Kidney (tissue), 14 donors: ENCODE data around the gene HLA-A. TPM values are rescaled to one million over a fixed set of nuclear protein-coding genes. Genes with fewer than 3 reads are reported as not detected.

Experiments used
- DNase-seq, 5 donors: peaks; one replicate each; pipeline ENCODE4 v3.0.0-alpha.2; 2013 to 2020
- FAIRE-seq: peaks from 2 replicates; lab custom pipeline; 2012; peaks lifted over from hg19 to GRCh38; lab: Jason Lieb, UNC
- H3K27ac ChIP-seq, 2 donors: one replicate each; pipeline ENCODE4 v1.7.0; 2013; ENCODE audit warnings: low read depth in 2 of 2, low read length in 2 of 2, inconsistent platforms in 1 of 2
- H3K27me3 ChIP-seq: one replicate; pipeline ENCODE4 v1.7.1; 2013; ENCODE audit warnings: low read length, inconsistent platforms; ENCODE audit not compliant: control insufficient read depth, insufficient read depth
- H3K36me3 ChIP-seq, 3 donors: one replicate each; pipeline versions ENCODE4 v1.7.0 to v1.7.1; 2013; ENCODE audit warnings: low read length in 3 of 3, control low read depth in 1 of 3, inconsistent platforms in 1 of 3; ENCODE audit not compliant: insufficient read depth in 3 of 3, control insufficient read depth in 2 of 3
- H3K4me1 ChIP-seq, 3 donors: one replicate each; pipeline versions ENCODE4 v1.7.0 to v1.7.1; 2013; ENCODE audit warnings: low read length in 3 of 3, inconsistent platforms in 1 of 3, low read depth in 1 of 3; ENCODE audit not compliant: control insufficient read depth in 2 of 3, insufficient read depth in 2 of 3
- H3K4me3 ChIP-seq, 3 donors: one replicate each; pipeline versions ENCODE4 v1.7.0 to v1.8.1; 2013; ENCODE audit warnings: low read length in 3 of 3, control low read depth in 1 of 3, inconsistent platforms in 1 of 3
- H3K9ac ChIP-seq, 3 donors: one replicate each; pipeline versions ENCODE4 v1.7.0 to v1.7.1; 2013; ENCODE audit warnings: low read length in 3 of 3, control low read depth in 1 of 3, inconsistent platforms in 1 of 3
- H3K9me3 ChIP-seq, 3 donors: one replicate each; pipeline versions ENCODE4 v1.7.0 to v1.7.1; 2013; ENCODE audit warnings: low read length in 3 of 3, control low read depth in 1 of 3, inconsistent platforms in 1 of 3; ENCODE audit not compliant: control insufficient read depth in 2 of 3, insufficient read depth in 1 of 3
- CTCF ChIP-seq: IDR thresholded peaks from 3 replicates; pipeline ENCODE4 v1.5.1; 2012; ENCODE audit warnings: mild to moderate bottlenecking, moderate library complexity, borderline replicate concordance; ENCODE audit not compliant: insufficient read depth; ENCODE audit errors: extremely low read depth
- intact Hi-C: fragments of 100-400 bp; cut with DNase I; formaldehyde crosslinking; loops from one replicate; pipeline ENCODE4 v1.11.1; 2022
- polyA plus RNA-seq: library from polyadenylated mRNA; stranded (reverse); fragments of 350-450 nt; fragmentation: Illumina TruSeq; extraction: RNeasy Lipid Tissue Mini Kit (QIAGEN cat#74804); gene quantifications from one replicate; pipeline ENCODE4 v1.2.3, GENCODE V29; 2014; ENCODE audit warnings: low read depth, low replicate concordance; ENCODE audit not compliant: insufficient read depth
- total RNA-seq: library from RNA; stranded (reverse); fragmentation: NEBNext Ultra II Directional; extraction: Animal tissue kit (Norgen Biotek cat#: 25700); gene quantifications from one replicate; pipeline ENCODE4 v1.2.1, GENCODE V29; 2021
- donor health status: control.
- donor health status: control.
- donor health status: control.
- donor health status: control.
- donor health status: control.
- donor health status: DM: yes; HTN: yes; CAD: no.
- donor health status: Normal renal cell carcinoma (clear cell type).

HLA-A gene
- total and polyA plus RNA-seq, 2 donors from 2014 or later: 695 to 1,143 TPM

GRCh38 chr6:29947077-29947980 lies 5.0 kb downstream of the HLA-A start:
- Histone ChIP-seq H3K27me3 (no peaks in the 10 kb centered on the region), H3K9me3 (no peaks in the 10 kb centered on the region), H3K27ac (no peak overlapping the region), H3K4me3 (no peak overlapping the region), H3K4me1 (peaks cover 0 to 7% (median 5%) of the 10 kb centered on the region in 3 donors), H3K36me3 (peaks cover 0 to 6% (median 0%) of the 10 kb centered on the region in 3 donors), H3K9ac (no peak overlapping the region)
- intact Hi-C loops: no loop called here
- DNase-seq: no peak
- TF ChIP-seq CTCF: no peak
- FAIRE-seq: no peak

DNA sequence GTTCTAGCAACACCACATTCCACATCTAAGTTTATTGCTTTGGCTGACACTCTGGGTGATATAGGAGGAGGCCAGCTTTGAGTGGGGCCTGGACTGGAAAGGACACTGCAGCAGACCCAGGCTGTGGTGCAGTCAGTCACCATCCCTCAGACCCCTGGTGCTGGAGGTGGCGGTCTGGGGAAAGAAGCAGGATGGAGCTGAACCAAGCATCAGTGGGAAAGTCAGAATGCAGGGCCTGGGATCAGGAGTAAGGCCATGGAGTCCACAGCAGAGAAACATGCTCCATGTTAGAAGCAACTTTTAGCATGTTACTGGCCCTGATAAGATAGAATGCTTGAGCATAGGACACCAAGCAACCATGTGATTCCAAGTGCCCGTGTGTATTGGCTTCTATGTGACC lies 5.9 kb downstream of the HLA-A start:
- peaks cover 0 to 6% (median 0%) of the 10 kb centered on the region in 3 donors for H3K36me3 ChIP-seq
- no peak overlapping the region for H3K9ac ChIP-seq
- H3K27ac ChIP-seq: no peak overlapping the region
- H3K27me3 ChIP-seq: no peaks in the 10 kb centered on the region
- no peak overlapping the region for H3K4me3 ChIP-seq
- peaks cover 0 to 7% (median 5%) of the 10 kb centered on the region in 3 donors for H3K4me1 ChIP-seq
- no peak for DNase-seq
- FAIRE-seq: no peak
- TF ChIP-seq CTCF: no peak
- no peaks in the 10 kb centered on the region for H3K9me3 ChIP-seq
- intact Hi-C loops: no loop called here

GRCh38 chr6:29949934-29950333 lies 7.6 kb downstream of the HLA-A start:
- no peak overlapping the region for H3K4me3 ChIP-seq
- DNase-seq (no peak), FAIRE-seq (no peak)
- intact Hi-C loops: no loop called here
- TF ChIP-seq CTCF: no peak
- H3K9ac ChIP-seq: no peak overlapping the region
- H3K27me3 ChIP-seq: no peaks in the 10 kb centered on the region
- H3K4me1 ChIP-seq: peaks cover 0 to 3% (median 2%) of the 10 kb centered on the region in 3 donors
- no peak overlapping the region for H3K27ac ChIP-seq
- no peaks in the 10 kb centered on the region for H3K9me3 ChIP-seq
- H3K36me3 ChIP-seq: peaks cover 0 to 6% (median 0%) of the 10 kb centered on the region in 3 donors
